Activated B cell treated with CpG ODN at 0.5 μM for 24 hours (primary cell): Measurements from ENCODE around the gene CYP4A22. TPM values are rescaled to one million over a fixed set of nuclear protein-coding genes. Genes with fewer than 3 reads are reported as not detected.
A peak's percentile ranks its signal among the peaks of the same experiment; 100 is the strongest.

Experiments
- ATAC-seq: fragments of 200-7000 bp; cut with Tn5 transposase; one replicate; pipeline ENCODE4 v1.10.0; 2021; ENCODE audit warnings: low read depth, mild to moderate bottlenecking, moderate library complexity
- CTCF ChIA-PET: fragments of 350-600 bp; sonication (Branson Sonifier 250); formaldehyde crosslinking; loops from one replicate; lab custom pipeline; 2021; ENCODE audit warnings: antibody characterized with exemption; lab: Charles Lee
- POLR2A ChIA-PET: fragments of 350-600 bp; sonication (Branson Sonifier 250); formaldehyde crosslinking; loops from one replicate; lab custom pipeline; 2021; ENCODE audit warnings: antibody characterized with exemption; lab: Charles Lee
- DNase-seq: peaks from one replicate; pipeline ENCODE4 v3.0.0; 2022
- H3K27ac Mint-ChIP-seq: one replicate; pipeline ENCODE4 v1.8.0; 2020; ENCODE audit warnings: mixed read lengths
- H3K27me3 Mint-ChIP-seq: one replicate; pipeline ENCODE4 v1.8.0; 2021; ENCODE audit warnings: mixed read lengths
- H3K36me3 Mint-ChIP-seq: one replicate; pipeline ENCODE4 v1.8.0; 2021; ENCODE audit warnings: low read depth, mixed read lengths
- H3K4me1 Mint-ChIP-seq: one replicate; pipeline ENCODE4 v1.8.0; 2021; ENCODE audit warnings: mixed read lengths
- H3K4me3 Mint-ChIP-seq: one replicate; pipeline ENCODE4 v1.8.0; 2020; ENCODE audit warnings: mild to moderate bottlenecking, mixed read lengths
- H3K9me3 Mint-ChIP-seq: one replicate; pipeline ENCODE4 v1.8.0; 2020; ENCODE audit warnings: mixed read lengths
- intact Hi-C: fragments of 100-400 bp; cut with micrococcal nuclease; formaldehyde crosslinking; loops from one replicate; pipeline ENCODE4 v1.15.1; 2024
- total RNA-seq: library from RNA; stranded (reverse); gene quantifications from 2 replicates; pipeline ENCODE4 v1.2.3, GENCODE V29; 2022
- TF ChIP-seq, protein P1 (sequence below): fragments of 200-600 bp; IDR thresholded peaks from one replicate; pipeline ENCODE4 v1.8.0; 2022; ENCODE audit warnings: antibody characterized with exemption, mild to moderate bottlenecking

Gene CYP4A22
- total RNA-seq, 1 donor from 2014 or later, result not detected

DNA sequence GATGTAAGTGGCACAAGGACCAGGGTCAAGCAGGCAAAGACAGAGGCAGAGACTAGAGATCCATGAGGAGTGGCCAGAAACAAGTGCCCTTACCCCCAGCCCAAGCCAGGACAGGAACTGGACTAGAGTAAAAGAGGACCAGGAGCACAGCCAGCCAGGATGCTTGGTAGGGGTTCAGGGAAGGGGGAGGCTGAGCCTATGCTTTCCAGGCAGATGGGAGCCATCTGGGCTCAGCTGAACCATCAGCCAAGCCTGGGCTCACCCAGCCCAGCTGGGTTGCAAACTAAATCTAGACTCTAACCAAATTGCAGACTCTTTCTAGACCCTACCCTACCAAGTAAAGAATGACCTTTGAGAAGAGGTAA lies 37.4 kb downstream of the CYP4A22 start:
- ChIA-PET POLR2A (no interaction called here), CTCF (interaction anchor here (1.4 to 2.6 kb wide), 2 partner anchors 552 to 729 kb away, joined by 3 to 8 read pairs; no protein-coding TSS in a partner anchor)
- H3K36me3 Mint-ChIP-seq, result no peaks in the 10 kb centered on the region
- H3K27ac Mint-ChIP-seq, result no peak overlapping the region
- peaks cover 11% of the 10 kb centered on the region for H3K4me1 Mint-ChIP-seq
- DNase-seq, result no peak
- H3K27me3 Mint-ChIP-seq, result peaks cover 23% of the 10 kb centered on the region
- intact Hi-C loops, result no loop called here
- no peak overlapping the region for H3K4me3 Mint-ChIP-seq
- H3K9me3 Mint-ChIP-seq, result peaks cover 6% of the 10 kb centered on the region
- no peak for ATAC-seq
- TF ChIP-seq, protein P1, sequence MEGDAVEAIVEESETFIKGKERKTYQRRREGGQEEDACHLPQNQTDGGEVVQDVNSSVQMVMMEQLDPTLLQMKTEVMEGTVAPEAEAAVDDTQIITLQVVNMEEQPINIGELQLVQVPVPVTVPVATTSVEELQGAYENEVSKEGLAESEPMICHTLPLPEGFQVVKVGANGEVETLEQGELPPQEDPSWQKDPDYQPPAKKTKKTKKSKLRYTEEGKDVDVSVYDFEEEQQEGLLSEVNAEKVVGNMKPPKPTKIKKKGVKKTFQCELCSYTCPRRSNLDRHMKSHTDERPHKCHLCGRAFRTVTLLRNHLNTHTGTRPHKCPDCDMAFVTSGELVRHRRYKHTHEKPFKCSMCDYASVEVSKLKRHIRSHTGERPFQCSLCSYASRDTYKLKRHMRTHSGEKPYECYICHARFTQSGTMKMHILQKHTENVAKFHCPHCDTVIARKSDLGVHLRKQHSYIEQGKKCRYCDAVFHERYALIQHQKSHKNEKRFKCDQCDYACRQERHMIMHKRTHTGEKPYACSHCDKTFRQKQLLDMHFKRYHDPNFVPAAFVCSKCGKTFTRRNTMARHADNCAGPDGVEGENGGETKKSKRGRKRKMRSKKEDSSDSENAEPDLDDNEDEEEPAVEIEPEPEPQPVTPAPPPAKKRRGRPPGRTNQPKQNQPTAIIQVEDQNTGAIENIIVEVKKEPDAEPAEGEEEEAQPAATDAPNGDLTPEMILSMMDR, result no peak

DNA sequence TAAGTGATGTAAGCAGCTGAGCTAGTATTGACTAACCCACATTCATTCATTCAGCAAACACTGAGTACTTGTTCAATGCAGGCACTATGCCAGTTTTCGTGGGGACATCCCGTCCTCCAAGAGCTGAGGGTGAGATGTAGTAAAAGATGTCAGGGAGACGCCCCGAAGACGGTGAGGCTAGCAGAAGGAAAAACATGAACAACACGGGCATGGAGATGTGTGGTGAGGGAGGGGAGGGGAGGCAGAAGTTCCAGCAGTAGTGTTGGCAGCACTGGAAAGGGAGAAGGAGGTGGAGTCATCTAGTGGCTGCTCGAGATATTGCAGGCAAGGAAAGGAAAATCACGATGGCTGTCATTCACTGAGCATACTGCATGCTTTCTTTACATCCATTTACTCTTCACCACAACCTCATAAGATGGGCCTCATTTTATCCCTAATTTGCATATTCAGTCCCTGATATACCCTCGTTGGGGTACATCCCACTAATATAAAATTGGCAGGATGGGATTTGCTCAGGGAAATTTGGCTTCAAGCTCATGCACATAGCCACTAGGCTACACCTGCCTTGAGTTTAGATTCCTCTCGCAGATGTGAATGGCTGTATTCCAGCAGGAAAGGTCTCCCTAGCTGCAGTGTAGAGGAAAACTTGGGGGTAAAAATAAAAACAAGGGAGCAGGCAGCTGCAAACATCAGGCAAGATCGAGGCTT lies 38.1 kb downstream of the CYP4A22 start:
- ChIA-PET POLR2A (no interaction called here), CTCF (interaction anchor here (1.3 to 2.6 kb wide), 3 partner anchors 262 to 730 kb away, joined by 3 to 8 read pairs (median 4); partner anchors contain the start of gene FOXD2)
- H3K27ac Mint-ChIP-seq, result no peak overlapping the region
- DNase-seq, result no peak
- peaks cover 28% of the 10 kb centered on the region for H3K27me3 Mint-ChIP-seq
- TF ChIP-seq, protein P1, result peak; percentile 91
- H3K4me3 Mint-ChIP-seq, result no peak overlapping the region
- intact Hi-C loops, result no loop called here
- peaks cover 6% of the 10 kb centered on the region for H3K9me3 Mint-ChIP-seq
- H3K4me1 Mint-ChIP-seq, result peaks cover 11% of the 10 kb centered on the region
- no peaks in the 10 kb centered on the region for H3K36me3 Mint-ChIP-seq
- peak; percentile 42 for ATAC-seq

DNA sequence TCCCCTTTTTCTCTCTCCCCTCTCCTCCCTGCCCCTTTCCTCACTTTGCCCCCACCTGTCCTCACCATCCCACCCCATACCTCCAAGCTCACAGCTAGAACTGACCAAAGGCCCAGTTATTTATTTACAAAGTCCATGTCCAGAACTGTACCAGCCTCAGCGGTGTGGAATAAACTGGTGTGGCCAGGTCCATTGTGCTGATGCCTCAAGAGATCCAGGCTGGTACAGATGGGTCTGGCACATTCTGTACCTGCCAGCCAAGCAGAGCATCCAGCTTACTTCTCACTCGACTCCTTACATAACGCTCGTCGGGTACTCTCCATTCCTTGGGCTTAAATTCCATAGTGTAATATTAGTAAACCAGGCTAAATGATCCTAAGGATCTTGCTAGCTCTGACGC lies 40.8 kb downstream of the CYP4A22 start:
- DNase-seq, result no peak
- TF ChIP-seq, protein P1, result no peak
- Mint-ChIP-seq H3K9me3 (peaks cover 3% of the 10 kb centered on the region), H3K4me3 (no peak overlapping the region), H3K27ac (no peak overlapping the region), H3K27me3 (peaks cover 30% of the 10 kb centered on the region), H3K36me3 (no peaks in the 10 kb centered on the region), H3K4me1 (peaks cover 11% of the 10 kb centered on the region)
- POLR2A ChIA-PET, result no interaction called here
- no peak for ATAC-seq
- intact Hi-C loops, result no loop called here
- CTCF ChIA-PET, result interaction anchor here (1.0 to 2.6 kb wide), 8 partner anchors 8 to 548 kb away, joined by 4 to 25 read pairs (median 6); partner anchors contain the start of gene FOXD2

DNA sequence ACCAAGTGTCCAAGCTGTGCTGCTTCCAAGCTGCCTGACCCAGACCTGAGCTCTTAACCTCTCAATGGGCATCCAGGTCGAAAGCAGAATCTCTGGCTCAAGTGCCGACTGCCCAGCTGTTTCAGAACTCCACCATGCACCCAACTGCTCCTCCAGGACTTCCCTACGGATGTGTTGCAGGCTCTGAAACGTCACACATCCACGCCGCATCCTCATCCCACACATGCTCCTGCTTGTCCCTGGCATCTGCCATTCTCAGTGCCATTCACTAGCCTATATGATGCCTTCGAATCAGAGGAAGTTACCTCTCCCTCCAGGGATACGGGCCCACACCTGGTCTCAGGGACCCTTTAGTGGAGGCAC lies 41.4 kb downstream of the CYP4A22 start:
- POLR2A ChIA-PET, result interaction anchor here (1.0 kb wide), 1 partner anchor 156 kb away, joined by 3 read pairs; no protein-coding TSS in a partner anchor
- ATAC-seq (no peak), DNase-seq (no peak)
- Mint-ChIP-seq H3K27me3 (peaks cover 33% of the 10 kb centered on the region), H3K36me3 (no peaks in the 10 kb centered on the region), H3K27ac (no peak overlapping the region), H3K9me3 (no peaks in the 10 kb centered on the region), H3K4me3 (no peak overlapping the region), H3K4me1 (peaks cover 11% of the 10 kb centered on the region)
- CTCF ChIA-PET, result interaction anchor here (0.8 to 2.6 kb wide), 16 partner anchors 9 to 547 kb away, joined by 3 to 25 read pairs (median 4); partner anchors contain the start of gene FOXD2
- intact Hi-C loops, result loop anchor here (1.0 kb wide), 2 partner anchors 532 to 548 kb away; no protein-coding TSS in a partner anchor
- TF ChIP-seq, protein P1, result no peak
